CD14-positive monocyte (primary cell): ENCODE measurements around the gene C16orf96. TPM values are rescaled to one million over a fixed set of nuclear protein-coding genes. Genes with fewer than 3 reads are reported as not detected.
A peak's percentile ranks its signal among the peaks of the same experiment; 100 is the strongest.

Source experiments
- DNase-seq, 3 donors: peaks; one replicate each; pipeline ENCODE4 v3.0.0-alpha.2; 2011 to 2022
- H2AFZ ChIP-seq: 2 replicates; pipeline ENCODE4 v1.6.0; 2012; ENCODE audit warnings: mild to moderate bottlenecking, low read depth, low read length, inconsistent platforms; ENCODE audit not compliant: insufficient read depth, poor library complexity, severe bottlenecking
- H3K27ac ChIP-seq, 2 donors: 1 replicate in 1 of 2; 2 replicates in 1 of 2; pipeline ENCODE4 v1.5.1; 2012 to 2013; ENCODE audit warnings: low read length in 2 of 2, control low read depth in 1 of 2, inconsistent platforms in 1 of 2, low read depth in 1 of 2, mild to moderate bottlenecking in 1 of 2
- H3K27me3 ChIP-seq, 2 donors: one replicate each; pipeline versions ENCODE4 v1.6.0 to v1.6.1; 2011 to 2013; ENCODE audit warnings: low read length in 2 of 2; ENCODE audit not compliant: control insufficient read depth in 2 of 2, insufficient read depth in 2 of 2
- H3K36me3 ChIP-seq, 2 donors: replicated peaks in 1 of 2; 1 replicate in 1 of 2; 2 replicates in 1 of 2; pipeline versions ENCODE4 v1.5.1 to v1.6.1; 2012 to 2013; ENCODE audit warnings: low read length in 2 of 2, control low read depth in 1 of 2, inconsistent platforms in 1 of 2, mild to moderate bottlenecking in 1 of 2; ENCODE audit not compliant: insufficient read depth in 2 of 2, control insufficient read depth in 1 of 2
- H3K4me1 ChIP-seq, 2 donors: 1 replicate in 1 of 2; 2 replicates in 1 of 2; pipeline versions ENCODE4 v1.5.1 to v1.6.1; 2012 to 2013; ENCODE audit warnings: low read length in 2 of 2, control low read depth in 1 of 2, inconsistent platforms in 1 of 2, mild to moderate bottlenecking in 1 of 2, moderate library complexity in 1 of 2; ENCODE audit not compliant: insufficient read depth in 2 of 2, control insufficient read depth in 1 of 2
- H3K4me2 ChIP-seq: replicated peaks from 2 replicates; pipeline ENCODE3; 2012; ENCODE audit warnings: low read length, moderate library complexity, mild to moderate bottlenecking; ENCODE audit not compliant: poor library complexity, severe bottlenecking; ENCODE audit errors: extremely low read depth
- H3K4me3 ChIP-seq, 3 experiments: fragments of 200-600 bp in 1 of 3; sonication (generic) in 1 of 3; replicated peaks in 1 of 3; 1 replicate in 2 of 3; 2 replicates in 1 of 3; pipeline ENCODE4 v1.5.1; 2011 to 2013; ENCODE audit warnings: low read length in 3 of 3, mild to moderate bottlenecking in 3 of 3, control low read depth in 2 of 3, low read depth in 2 of 3, inconsistent platforms in 1 of 3, moderate library complexity in 1 of 3
- H3K79me2 ChIP-seq: 2 replicates; pipeline ENCODE4 v1.6.0; 2012; ENCODE audit warnings: mild to moderate bottlenecking, control low read depth, inconsistent platforms, low read length, moderate library complexity; ENCODE audit not compliant: insufficient read depth
- H3K9ac ChIP-seq: 2 replicates; pipeline ENCODE4 v1.6.0; 2017; ENCODE audit warnings: low read length, mild to moderate bottlenecking; ENCODE audit not compliant: insufficient read depth, poor library complexity, severe bottlenecking
- H3K9me3 ChIP-seq, 2 donors: replicated peaks in 1 of 2; 1 replicate in 1 of 2; 2 replicates in 1 of 2; pipeline versions ENCODE4 v1.5.1 to v1.6.1; 2012 to 2013; ENCODE audit warnings: low read length in 2 of 2, control low read depth in 1 of 2; ENCODE audit not compliant: control insufficient read depth in 1 of 2, insufficient read depth in 1 of 2
- H4K20me1 ChIP-seq: 2 replicates; pipeline ENCODE4 v1.6.0; 2012; ENCODE audit warnings: mild to moderate bottlenecking, low read length, control low read depth, moderate library complexity; ENCODE audit not compliant: insufficient read depth
- H3K27ac Mint-ChIP-seq, 7 donors: one replicate each; pipeline ENCODE4 v1.8.0; 2020; ENCODE audit warnings: mild to moderate bottlenecking in 7 of 7, mixed read lengths in 7 of 7, moderate library complexity in 6 of 7, inconsistent platforms in 2 of 7
- H3K27me3 Mint-ChIP-seq, 3 donors: one replicate each; pipeline ENCODE4 v1.8.0; 2021 to 2022; ENCODE audit warnings: low read depth in 3 of 3, mild to moderate bottlenecking in 3 of 3, mixed read lengths in 3 of 3, moderate library complexity in 3 of 3, inconsistent platforms in 1 of 3
- H3K36me3 Mint-ChIP-seq, 2 donors: one replicate each; pipeline ENCODE4 v1.8.0; 2020; ENCODE audit warnings: mixed read lengths in 2 of 2, inconsistent platforms in 1 of 2, mild to moderate bottlenecking in 1 of 2
- H3K4me1 Mint-ChIP-seq: one replicate; pipeline ENCODE4 v1.8.0; 2020; ENCODE audit warnings: mild to moderate bottlenecking, mixed read lengths
- H3K4me3 Mint-ChIP-seq, 2 donors: one replicate each; pipeline ENCODE4 v1.8.0; 2020; ENCODE audit warnings: mild to moderate bottlenecking in 2 of 2, mixed read lengths in 2 of 2, moderate library complexity in 1 of 2
- H3K9me3 Mint-ChIP-seq, 7 donors: one replicate each; pipeline ENCODE4 v1.8.0; 2020 to 2022; ENCODE audit warnings: mixed read lengths in 7 of 7, mild to moderate bottlenecking in 6 of 7, moderate library complexity in 6 of 7, inconsistent platforms in 2 of 7
- CTCF ChIP-seq: fragments of 200-600 bp; IDR thresholded peaks from one replicate; pipeline ENCODE4 v1.8.0; 2022; ENCODE audit warnings: antibody characterized with exemption, mild to moderate bottlenecking
- WGBS: methylation state at CpG from one replicate; pipeline ENCODE4 v1.1.5; 2013; ENCODE audit warnings: missing lambda C conversion rate; ENCODE audit not compliant: insufficient coverage; 5-methylcytosine and 5-hydroxymethylcytosine counted together
- intact Hi-C, 2 donors: fragments of 100-400 bp; cut with micrococcal nuclease; formaldehyde crosslinking; loops; one replicate each; pipeline versions ENCODE4 v1.15.0 to v1.15.1; 2023
- polyA plus RNA-seq, 3 donors: library from polyadenylated mRNA; depleted of rRNA in 1 of 3; unstranded in 2 of 3; stranded (reverse) in 1 of 3; fragments of 300-500 nt in 2 of 3; fragments of >200 nt in 1 of 3; fragmentation: Illumina TruSeq in 2 of 3; gene quantifications; 1 replicate in 2 of 3; 2 replicates in 1 of 3; pipeline ENCODE4 v1.2.3, GENCODE V29; 2012 to 2021

The C16orf96 gene
- polyA plus RNA-seq, 3 donors: 0.13 TPM; not detected in 2

GRCh38 chr16:4534151-4534790 is 21.9 kb upstream of the C16orf96 start:
- H3K9ac ChIP-seq: no peak overlapping the region
- H3K4me2 ChIP-seq: no peak overlapping the region
- no peak overlapping the region for H3K27ac ChIP-seq
- 92% methylated on average over 9 of the region's 13 CpGs for WGBS
- H3K4me3 ChIP-seq: no peak overlapping the region
- TF ChIP-seq CTCF: no peak
- peaks cover 42% of the 10 kb centered on the region for H3K79me2 ChIP-seq
- H3K4me1 Mint-ChIP-seq: peaks cover 28% of the 10 kb centered on the region
- intact Hi-C loops: no loop called here
- peaks cover 9 to 10% (median 10%) of the 10 kb centered on the region in 3 donors for H3K27me3 Mint-ChIP-seq
- H3K4me3 Mint-ChIP-seq: no peak overlapping the region
- peaks cover 12 to 25% of the 10 kb centered on the region in 2 donors for H3K4me1 ChIP-seq
- H3K36me3 ChIP-seq: peaks cover 10 to 14% of the 10 kb centered on the region in 2 donors
- H2AFZ ChIP-seq: no peak overlapping the region
- no peak for DNase-seq
- peaks cover 0 to 4% of the 10 kb centered on the region in 2 donors for H3K27me3 ChIP-seq
- peaks cover 0 to under 1% of the 10 kb centered on the region in 2 donors for H3K9me3 ChIP-seq
- peaks cover 14% of the 10 kb centered on the region for H4K20me1 ChIP-seq
- peaks cover 27 to 35% of the 10 kb centered on the region in 2 donors for H3K36me3 Mint-ChIP-seq
- H3K27ac Mint-ChIP-seq: peak overlapping the region in 1 of 7 donors; percentile 25
- H3K9me3 Mint-ChIP-seq: peaks cover 0 to 12% (median 7%) of the 10 kb centered on the region in 7 donors

DNA sequence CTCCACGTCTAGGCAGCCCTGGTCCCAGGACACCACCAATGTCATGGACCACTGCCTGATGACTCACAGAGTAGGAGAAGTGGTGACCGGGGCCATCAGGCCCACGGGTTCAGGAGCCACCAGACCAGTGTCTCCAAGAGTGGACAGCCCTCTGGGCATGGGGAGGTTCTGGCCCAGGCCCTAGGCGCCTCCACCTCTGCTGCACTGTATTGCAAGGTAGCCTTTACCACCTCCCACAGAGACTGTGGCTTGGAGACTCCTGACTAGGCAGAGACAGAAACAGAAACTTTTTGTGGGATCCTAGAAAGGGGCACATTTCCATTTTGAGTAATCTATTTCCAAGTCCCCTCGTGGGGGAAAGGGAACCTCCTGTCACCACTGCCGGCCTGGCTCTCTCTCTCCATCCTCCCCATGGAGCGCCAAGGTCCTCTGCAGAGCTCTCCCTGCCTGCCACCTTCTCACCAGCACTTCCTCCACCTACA is 20.5 kb upstream of the C16orf96 start:
- Mint-ChIP-seq H3K36me3 (peaks cover 36 to 39% of the 10 kb centered on the region in 2 donors), H3K4me1 (peaks cover 25% of the 10 kb centered on the region), H3K27me3 (peaks cover 9 to 10% (median 10%) of the 10 kb centered on the region in 3 donors), H3K9me3 (peaks cover 6 to 26% (median 19%) of the 10 kb centered on the region in 7 donors), H3K27ac (peak overlapping the region in 1 of 7 donors; percentile 19), H3K4me3 (no peak overlapping the region)
- TF ChIP-seq CTCF: no peak
- H3K9me3 ChIP-seq: peaks cover 9 to 14% of the 10 kb centered on the region in 2 donors
- H3K9ac ChIP-seq: no peak overlapping the region
- H3K27ac ChIP-seq: no peak overlapping the region
- WGBS: 62% methylated on average over 7 of the region's 7 CpGs
- H3K27me3 ChIP-seq: peaks cover 0 to 4% of the 10 kb centered on the region in 2 donors
- peaks cover 42% of the 10 kb centered on the region for H3K79me2 ChIP-seq
- H3K36me3 ChIP-seq: peaks cover 10 to 14% of the 10 kb centered on the region in 2 donors
- H4K20me1 ChIP-seq: peaks cover 14% of the 10 kb centered on the region
- peaks cover 12 to 19% of the 10 kb centered on the region in 2 donors for H3K4me1 ChIP-seq
- no peak for DNase-seq
- intact Hi-C loops: no loop called here
- H3K4me3 ChIP-seq: no peak overlapping the region
- H2AFZ ChIP-seq: no peak overlapping the region
- H3K4me2 ChIP-seq: no peak overlapping the region
